Ishikawa (cell line): ENCODE data around the gene CHPF.

ENCODE experiments used
- CEBPB ChIP-seq: IDR thresholded peaks from 2 replicates; pipeline ENCODE4 v1.6.1; 2012
- CREB1 ChIP-seq: IDR thresholded peaks from 2 replicates; pipeline ENCODE4 v1.6.1; 2012; ENCODE audit warnings: low read depth
- EGR1 ChIP-seq: IDR thresholded peaks from 2 replicates; pipeline ENCODE4 v1.6.1; 2012
- EP300 ChIP-seq: IDR thresholded peaks from 2 replicates; pipeline ENCODE4 v1.6.1; 2012; ENCODE audit warnings: borderline replicate concordance
- FOXM1 ChIP-seq: IDR thresholded peaks from 2 replicates; pipeline ENCODE4 v1.6.1; 2012; ENCODE audit warnings: low read depth, borderline replicate concordance
- MAX ChIP-seq: IDR thresholded peaks from 2 replicates; pipeline ENCODE4 v1.6.1; 2012
- NFIC ChIP-seq: IDR thresholded peaks from 2 replicates; pipeline ENCODE4 v1.6.1; 2012
- RAD21 ChIP-seq: IDR thresholded peaks from 2 replicates; pipeline ENCODE4 v1.6.1; 2012; ENCODE audit warnings: low read depth
- REST ChIP-seq: IDR thresholded peaks from 2 replicates; pipeline ENCODE4 v1.6.1; 2012; ENCODE audit warnings: low read depth, mild to moderate bottlenecking
- TAF1 ChIP-seq: IDR thresholded peaks from 2 replicates; pipeline ENCODE4 v1.6.1; 2012; ENCODE audit warnings: low read depth, mild to moderate bottlenecking
- TCF12 ChIP-seq: IDR thresholded peaks from 2 replicates; pipeline ENCODE4 v1.6.1; 2012; ENCODE audit warnings: low read depth
- TEAD4 ChIP-seq: IDR thresholded peaks from 2 replicates; pipeline ENCODE4 v1.6.1; 2012
- USF1 ChIP-seq: IDR thresholded peaks from 2 replicates; pipeline ENCODE4 v1.6.1; 2012
- YY1 ChIP-seq: IDR thresholded peaks from 2 replicates; pipeline ENCODE4 v1.6.1; 2012; ENCODE audit warnings: low read depth
- ZBTB7A ChIP-seq: IDR thresholded peaks from 2 replicates; pipeline ENCODE4 v1.6.1; 2012; ENCODE audit warnings: low read depth

CHPF gene

GRCh38 chr2:219533930-219534661, 9.5 kb downstream of the CHPF start:
- TF ChIP-seq TEAD4 (peak; percentile 57), MAX (no peak)

GRCh38 chr2:219532378-219532649, 11.3 kb downstream of the CHPF start:
- no peak for TF ChIP-seq EP300
- TF ChIP-seq MAX, result no peak
- no peak for TF ChIP-seq CEBPB
- no peak for TF ChIP-seq REST
- TF ChIP-seq CREB1, result no peak
- TF ChIP-seq TEAD4, result no peak
- no peak for TF ChIP-seq ZBTB7A
- TF ChIP-seq USF1, result no peak
- TF ChIP-seq TCF12, result no peak

- TF ChIP-seq TEAD4 (no peak), ZBTB7A (no peak), TCF12 (no peak), EGR1 (no peak), EP300 (no peak), TAF1 (no peak), CREB1 (no peak), RAD21 (no peak), MAX (no peak), CEBPB (no peak)
These were observed 11.8 kb downstream of the CHPF start for GRCh38 chr2:219531639-219532377.

- TF ChIP-seq USF1 (no peak), RAD21 (peak; percentile 100), NFIC (no peak), CREB1 (no peak)
These were observed 13.3 kb downstream of the CHPF start for GRCh38 chr2:219530048-219530963.

GRCh38 chr2:219527472-219527871, 16.1 kb downstream of the CHPF start:
- TF ChIP-seq MAX (no peak), CREB1 (no peak), USF1 (no peak), ZBTB7A (no peak), YY1 (no peak), EP300 (no peak), TCF12 (no peak)

GRCh38 chr2:219527076-219527394, 16.6 kb downstream of the CHPF start:
- no peak for TF ChIP-seq EP300

GRCh38 chr2:219526320-219527075, 17.1 kb downstream of the CHPF start:
- TF ChIP-seq EGR1 (no peak), FOXM1 (no peak), NFIC (no peak), USF1 (no peak)
